ENCODE results near the gene EVC2.

EVC2 gene

GRCh38 chr4:5566991-5567390 lies 141.4 kb downstream of the EVC2 start:
- no peak for DNase-seq (ENCODE audit: low read depth)

- DNase-seq (ENCODE audit: low read depth), result no peak
These were observed 141.8 kb downstream of the EVC2 start for GRCh38 chr4:5566526-5566925.

- no peak for DNase-seq (ENCODE audit: low read depth)
These were observed 144.5 kb downstream of the EVC2 start for GRCh38 chr4:5563856-5564255.

GRCh38 chr4:5562476-5562875 lies 145.9 kb downstream of the EVC2 start:
- DNase-seq (ENCODE audit: low read depth), result no peak

GRCh38 chr4:5561286-5561685 lies 147.1 kb downstream of the EVC2 start:
- no peak for DNase-seq (ENCODE audit: low read depth)

GRCh38 chr4:5558502-5558901 lies 149.9 kb downstream of the EVC2 start:
- DNase-seq (ENCODE audit: low read depth), result no peak

- DNase-seq (ENCODE audit: low read depth), result no peak
These were observed 154.0 kb downstream of the EVC2 start for GRCh38 chr4:5554376-5554775.

GRCh38 chr4:5553801-5554200 lies 154.6 kb downstream of the EVC2 start:
- no peak for DNase-seq (ENCODE audit: low read depth)

- no peak for DNase-seq (ENCODE audit: low read depth)
These were observed 155.9 kb downstream of the EVC2 start for GRCh38 chr4:5552451-5552850.

GRCh38 chr4:5547651-5548249 lies 160.6 kb downstream of the EVC2 start:
- DNase-seq (ENCODE audit: low read depth), result no peak

- no peak for DNase-seq (ENCODE audit: low read depth)
These were observed 163.1 kb downstream of the EVC2 start for GRCh38 chr4:5545271-5545670.

GRCh38 chr4:5544762-5545161 lies 163.6 kb downstream of the EVC2 start:
- no peak for DNase-seq (ENCODE audit: low read depth)

- DNase-seq (ENCODE audit: low read depth), result no peak
These were observed 164.7 kb downstream of the EVC2 start for GRCh38 chr4:5543681-5544080.

GRCh38 chr4:5541169-5541568 lies 167.2 kb downstream of the EVC2 start:
- DNase-seq (ENCODE audit: low read depth), result no peak

GRCh38 chr4:5539584-5539983 lies 168.8 kb downstream of the EVC2 start:
- no peak for DNase-seq (ENCODE audit: low read depth)

- DNase-seq (ENCODE audit: low read depth), result no peak
These were observed 176.3 kb downstream of the EVC2 start for GRCh38 chr4:5532100-5532499.

GRCh38 chr4:5528031-5528436 lies 180.3 kb downstream of the EVC2 start:
- DNase-seq (ENCODE audit: low read depth), result no peak

- no peak for DNase-seq (ENCODE audit: low read depth)
These were observed 181.1 kb downstream of the EVC2 start for GRCh38 chr4:5527211-5527610.

- DNase-seq (ENCODE audit: low read depth), result no peak
These were observed 182.1 kb downstream of the EVC2 start for GRCh38 chr4:5526080-5526846.

- no peak for DNase-seq (ENCODE audit: low read depth)
These were observed 183.7 kb downstream of the EVC2 start for GRCh38 chr4:5524446-5525299.

GRCh38 chr4:5517372-5517771 lies 191.0 kb downstream of the EVC2 start:
- no peak for DNase-seq (ENCODE audit: low read depth)

- no peak for DNase-seq (ENCODE audit: low read depth)
These were observed 192.7 kb downstream of the EVC2 start for GRCh38 chr4:5515646-5516045.
